H9 (cell line): Measurements from ENCODE around the gene NOL11. TPM values are rescaled to one million over a fixed set of nuclear protein-coding genes. Genes with fewer than 3 reads are reported as not detected.

ENCODE experiments used
- DNase-seq: peaks from one replicate; pipeline ENCODE4 v3.0.0-alpha.2; 2017
- H2AFZ ChIP-seq: one replicate; pipeline ENCODE4 v1.6.1; 2013; ENCODE audit warnings: mild to moderate bottlenecking, low read length, control low read depth, moderate library complexity
- H2AK5ac ChIP-seq: 2 replicates; pipeline ENCODE4 v1.6.1; 2013; ENCODE audit warnings: low read length, control low read depth, mixed read lengths; ENCODE audit not compliant: insufficient read length
- H2BK120ac ChIP-seq: one replicate; pipeline ENCODE4 v1.6.1; 2013; ENCODE audit warnings: low read depth, mild to moderate bottlenecking, low read length, control low read depth, inconsistent platforms; ENCODE audit not compliant: poor library complexity, severe bottlenecking
- H2BK12ac ChIP-seq: 2 replicates; pipeline ENCODE4 v1.6.1; 2013; ENCODE audit warnings: low read length, control low read depth, mixed read lengths, low read depth; ENCODE audit not compliant: insufficient read length
- H2BK15ac ChIP-seq: 2 replicates; pipeline ENCODE4 v1.6.1; 2013; ENCODE audit warnings: low read depth, low read length, control low read depth
- H2BK20ac ChIP-seq: one replicate; pipeline ENCODE4 v1.6.1; 2013; ENCODE audit warnings: low read depth, mild to moderate bottlenecking, low read length, control low read depth, inconsistent platforms; ENCODE audit not compliant: poor library complexity, severe bottlenecking
- H2BK5ac ChIP-seq: 2 replicates; pipeline ENCODE4 v1.6.1; 2013; ENCODE audit warnings: low read length, control low read depth, mixed read lengths; ENCODE audit not compliant: insufficient read length
- H3K14ac ChIP-seq: 2 replicates; pipeline ENCODE4 v1.6.1; 2013; ENCODE audit warnings: low read length, control low read depth; ENCODE audit not compliant: insufficient read depth
- H3K18ac ChIP-seq: 2 replicates; pipeline ENCODE4 v1.6.1; 2013; ENCODE audit warnings: low read depth, mild to moderate bottlenecking, mixed read lengths, low read length, control low read depth; ENCODE audit not compliant: insufficient read length
- H3K23ac ChIP-seq: 2 replicates; pipeline ENCODE4 v1.6.1; 2013; ENCODE audit warnings: low read length, control low read depth, mixed read lengths, low read depth; ENCODE audit not compliant: insufficient read length
- H3K23me2 ChIP-seq: 2 replicates; pipeline ENCODE4 v1.6.1; 2013; ENCODE audit warnings: low read depth, mild to moderate bottlenecking, mixed read lengths, low read length, control low read depth; ENCODE audit not compliant: insufficient read length, poor library complexity, severe bottlenecking
- H3K27ac ChIP-seq: 2 replicates; pipeline ENCODE4 v1.5.1; 2013; ENCODE audit warnings: low read length, control low read depth, mixed read lengths, low read depth; ENCODE audit not compliant: insufficient read length
- H3K27me3 ChIP-seq: 2 replicates; pipeline ENCODE4 v1.6.1; 2013; ENCODE audit warnings: low read length, control low read depth, inconsistent platforms; ENCODE audit not compliant: insufficient read depth
- H3K4ac ChIP-seq: 2 replicates; pipeline ENCODE4 v1.6.1; 2013; ENCODE audit warnings: low read depth, mild to moderate bottlenecking, control low read depth, inconsistent platforms, low read length, moderate library complexity
- H3K4me1 ChIP-seq: 2 replicates; pipeline ENCODE4 v1.6.1; 2013; ENCODE audit warnings: low read length, control low read depth, inconsistent platforms; ENCODE audit not compliant: insufficient read depth
- H3K4me2 ChIP-seq: 2 replicates; pipeline ENCODE4 v1.6.1; 2013; ENCODE audit warnings: low read length, control low read depth, mixed read lengths; ENCODE audit not compliant: insufficient read length, insufficient read depth
- H3K56ac ChIP-seq: 2 replicates; pipeline ENCODE4 v1.6.1; 2013; ENCODE audit warnings: low read depth, mild to moderate bottlenecking, mixed read lengths, low read length, control low read depth; ENCODE audit not compliant: insufficient read length
- H3K79me1 ChIP-seq: 2 replicates; pipeline ENCODE4 v1.6.1; 2013; ENCODE audit warnings: low read depth, mild to moderate bottlenecking, moderate library complexity, low read length, control low read depth, inconsistent platforms; ENCODE audit not compliant: insufficient read depth, poor library complexity, severe bottlenecking
- H3K79me2 ChIP-seq: 2 replicates; pipeline ENCODE4 v1.6.1; 2013; ENCODE audit warnings: low read length, control low read depth, inconsistent platforms; ENCODE audit not compliant: insufficient read depth
- H3K9ac ChIP-seq: 2 replicates; pipeline ENCODE4 v1.6.1; 2013; ENCODE audit warnings: low read length, control low read depth, mixed read lengths; ENCODE audit not compliant: insufficient read length; ENCODE audit errors: extremely low read depth
- H3K9me3 ChIP-seq: one replicate; pipeline ENCODE4 v1.6.1; 2013; ENCODE audit warnings: low read depth, low read length, inconsistent platforms; ENCODE audit not compliant: control insufficient read depth
- H3T11ph ChIP-seq: one replicate; pipeline ENCODE4 v1.6.1; 2013; ENCODE audit warnings: mild to moderate bottlenecking, low read length, control low read depth, inconsistent platforms
- H4K20me1 ChIP-seq: one replicate; pipeline ENCODE4 v1.6.1; 2013; ENCODE audit not compliant: control insufficient read depth, insufficient read length, insufficient read depth
- H4K5ac ChIP-seq: 2 replicates; pipeline ENCODE4 v1.6.1; 2013; ENCODE audit warnings: low read depth, mild to moderate bottlenecking, mixed read lengths, low read length, control low read depth; ENCODE audit not compliant: insufficient read length
- H4K8ac ChIP-seq: replicated peaks from 2 replicates; pipeline ENCODE4 v1.6.1; 2013; ENCODE audit warnings: low read length, control low read depth, mixed read lengths, low read depth; ENCODE audit not compliant: insufficient read length
- H4K91ac ChIP-seq: 2 replicates; pipeline ENCODE4 v1.6.1; 2013; ENCODE audit warnings: low read depth, mild to moderate bottlenecking, moderate library complexity, mixed read lengths, low read length, control low read depth; ENCODE audit not compliant: insufficient read length
- H3K27ac Mint-ChIP-seq, 3 experiments: 2 replicates in 2 of 3; 3 replicates in 1 of 3; pipeline ENCODE4 v1.8.0; 2020 to 2021; ENCODE audit warnings: mixed read lengths in 3 of 3, mild to moderate bottlenecking in 1 of 3, moderate library complexity in 1 of 3
- H3K27me3 Mint-ChIP-seq: 2 replicates; pipeline ENCODE4 v1.8.0; 2021; ENCODE audit warnings: low read depth, mild to moderate bottlenecking, moderate library complexity, mixed read lengths
- H3K36me3 Mint-ChIP-seq, 3 experiments: 2 replicates in 2 of 3; 3 replicates in 1 of 3; pipeline ENCODE4 v1.8.0; 2020 to 2021; ENCODE audit warnings: low read depth in 3 of 3, mixed read lengths in 3 of 3; ENCODE audit not compliant: insufficient read depth in 1 of 3
- H3K4me1 Mint-ChIP-seq, 2 experiments: 2 replicates each; pipeline ENCODE4 v1.8.0; 2020; ENCODE audit warnings: mixed read lengths in 2 of 2
- H3K4me3 Mint-ChIP-seq, 2 experiments: 2 replicates in 1 of 2; 3 replicates in 1 of 2; pipeline ENCODE4 v1.8.0; 2020 to 2021; ENCODE audit warnings: mild to moderate bottlenecking in 2 of 2, mixed read lengths in 2 of 2, moderate library complexity in 1 of 2
- H3K9me3 Mint-ChIP-seq, 2 experiments: 2 replicates in 1 of 2; 3 replicates in 1 of 2; pipeline ENCODE4 v1.8.0; 2020; ENCODE audit warnings: mild to moderate bottlenecking in 2 of 2, mixed read lengths in 2 of 2, moderate library complexity in 1 of 2
- CTCF ChIP-seq: fragments of 200-600 bp; sonication (generic); conservative IDR thresholded peaks from 3 replicates; pipeline ENCODE4 v1.8.0; 2021; ENCODE audit warnings: antibody characterized with exemption, mild to moderate bottlenecking
- WGBS: extraction: QIAGEN DNeasy Blood & Tissue Kit; methylation state at CpG from one replicate; pipeline ENCODE4 v1.1.7; 2013; ENCODE audit warnings: missing lambda C conversion rate, low lambda C conversion rate, mixed read lengths; ENCODE audit not compliant: insufficient read length; ENCODE audit errors: extremely low coverage; 5-methylcytosine and 5-hydroxymethylcytosine counted together
- total RNA-seq: library from RNA; stranded (reverse); gene quantifications from 2 replicates; pipeline ENCODE4 v1.2.1, GENCODE V29; 2021

NOL11 gene
- total RNA-seq, 1 experiment from 2014 or later, result 114 TPM

- Histone ChIP-seq H2BK15ac (no peak overlapping the region), H3K23ac (no peak overlapping the region), H3K79me2 (no peaks in the 10 kb centered on the region), H3K27me3 (no peaks in the 10 kb centered on the region), H3K9me3 (no peaks in the 10 kb centered on the region), H3K56ac (no peak overlapping the region), H3K27ac (no peak overlapping the region), H3K4me2 (no peak overlapping the region), H4K8ac (no peak overlapping the region), H2BK5ac (no peak overlapping the region), H2BK120ac (no peak overlapping the region), H2AFZ (no peak overlapping the region), H2AK5ac (no peak overlapping the region), H2BK20ac (no peak overlapping the region), H3K4ac (no peak overlapping the region), H3K9ac (no peak overlapping the region), H3K79me1 (no peaks in the 10 kb centered on the region), H2BK12ac (no peak overlapping the region), H3T11ph (no peak overlapping the region), H4K20me1 (no peaks in the 10 kb centered on the region), H3K4me1 (no peaks in the 10 kb centered on the region), H4K5ac (no peak overlapping the region), H3K23me2 (no peaks in the 10 kb centered on the region), H3K18ac (no peak overlapping the region), H3K14ac (no peak overlapping the region), H4K91ac (no peak overlapping the region)
- no peak overlapping the region for H3K27ac Mint-ChIP-seq
- H3K27me3 Mint-ChIP-seq, result no peaks in the 10 kb centered on the region
- no peak overlapping the region for H3K4me3 Mint-ChIP-seq
- H3K4me1 Mint-ChIP-seq, result no peaks in the 10 kb centered on the region
- peaks cover 0 to 6% (median 0%) of the 10 kb centered on the region in 3 experiments; a peak in 4 of 7 replicates for H3K36me3 Mint-ChIP-seq
- DNase-seq, result no peak
- H3K9me3 Mint-ChIP-seq, result no peaks in the 10 kb centered on the region
- no peak for TF ChIP-seq CTCF
- WGBS, result no CpG with 5 or more reads among the region's 2 CpGs
These were observed 38.5 kb upstream of the NOL11 start for GRCh38 chr17:67679225-67679624.
